HG03378 (cell line): Measurements from ENCODE around the gene DYNC2H1.
"Not testable (repeated sequence)": the region's sequence is repeated elsewhere in the genome, so short reads cannot be mapped to it uniquely, and the experiment has no call there.

ENCODE experiments used
- ATAC-seq: cut with Tn5 transposase; IDR thresholded peaks from one replicate; pipeline ENCODE4 v1.9.1; 2021; ENCODE audit warnings: mild to moderate bottlenecking, moderate library complexity; ENCODE audit not compliant: unreplicated experiment

The DYNC2H1 gene

GRCh38 chr11:103367650-103368049, 258.4 kb downstream of the DYNC2H1 start:
- no peak for ATAC-seq

- ATAC-seq = no peak
Measured at GRCh38 chr11:103368145-103368544, 258.9 kb downstream of the DYNC2H1 start.

- ATAC-seq = no peak
Measured at GRCh38 chr11:103370076-103370475, 260.9 kb downstream of the DYNC2H1 start.

GRCh38 chr11:103372906-103373305, 263.7 kb downstream of the DYNC2H1 start:
- no peak for ATAC-seq

GRCh38 chr11:103374227-103374626, 265.0 kb downstream of the DYNC2H1 start:
- ATAC-seq = not testable (repeated sequence)

GRCh38 chr11:103378931-103379330, 269.7 kb downstream of the DYNC2H1 start:
- ATAC-seq = no peak

- ATAC-seq = no peak
Measured at GRCh38 chr11:103380031-103380430, 270.8 kb downstream of the DYNC2H1 start.

GRCh38 chr11:103384652-103385051, 275.4 kb downstream of the DYNC2H1 start:
- ATAC-seq = no peak

GRCh38 chr11:103395612-103396011, 286.4 kb downstream of the DYNC2H1 start:
- no peak for ATAC-seq

GRCh38 chr11:103396237-103396636, 287.0 kb downstream of the DYNC2H1 start:
- ATAC-seq = no peak

GRCh38 chr11:103397369-103397768, 288.1 kb downstream of the DYNC2H1 start:
- ATAC-seq = no peak

GRCh38 chr11:103398829-103399228, 289.6 kb downstream of the DYNC2H1 start:
- ATAC-seq = no peak

GRCh38 chr11:103406357-103406756, 297.1 kb downstream of the DYNC2H1 start:
- ATAC-seq = no peak

- no peak for ATAC-seq
Measured at GRCh38 chr11:103407641-103408040, 298.4 kb downstream of the DYNC2H1 start.

- no peak for ATAC-seq
Measured at GRCh38 chr11:103413266-103413888, 304.2 kb downstream of the DYNC2H1 start.

- ATAC-seq = no peak
Measured at GRCh38 chr11:103418014-103418413, 308.8 kb downstream of the DYNC2H1 start.

GRCh38 chr11:103420593-103420992, 311.4 kb downstream of the DYNC2H1 start:
- ATAC-seq = no peak

- ATAC-seq = no peak
Measured at GRCh38 chr11:103433386-103434072, 324.3 kb downstream of the DYNC2H1 start.

- no peak for ATAC-seq
Measured at GRCh38 chr11:103434073-103434411, 324.8 kb downstream of the DYNC2H1 start.

- no peak for ATAC-seq
Measured at GRCh38 chr11:103436131-103436770, 327.0 kb downstream of the DYNC2H1 start.

GRCh38 chr11:103441021-103441420, 331.8 kb downstream of the DYNC2H1 start:
- no peak for ATAC-seq

- ATAC-seq = no peak
Measured at GRCh38 chr11:103448966-103449365, 339.7 kb downstream of the DYNC2H1 start.
